Vagina (tissue), 2 donors: ENCODE measurements around the gene RHOH.

Source experiments
- CTCF ChIP-seq, 3 experiments: fragments of 450-650 bp in 2 of 3; fragments of 200-600 bp in 1 of 3; sonication (generic) in 1 of 3; IDR thresholded peaks; one replicate each; pipeline ENCODE4 v1.5.1; 2017 to 2019; ENCODE audit warnings: antibody characterized with exemption in 3 of 3, mild to moderate bottlenecking in 2 of 3, moderate library complexity in 2 of 3
- POLR2A ChIP-seq, 2 donors: fragments of 450-650 bp; IDR thresholded peaks; one replicate each; pipeline ENCODE4 v1.6.1; 2017; ENCODE audit warnings: antibody characterized with exemption in 2 of 2, mild to moderate bottlenecking in 2 of 2, moderate library complexity in 2 of 2
- POLR2AphosphoS5 ChIP-seq, 2 donors: sonication (generic); formaldehyde crosslinking; IDR thresholded peaks; one replicate each; pipeline ENCODE4 v1.9.0; 2017; ENCODE audit warnings: antibody characterized with exemption in 2 of 2, mild to moderate bottlenecking in 2 of 2, low read depth in 1 of 2; ENCODE audit not compliant: insufficient read depth in 1 of 2

DNA sequence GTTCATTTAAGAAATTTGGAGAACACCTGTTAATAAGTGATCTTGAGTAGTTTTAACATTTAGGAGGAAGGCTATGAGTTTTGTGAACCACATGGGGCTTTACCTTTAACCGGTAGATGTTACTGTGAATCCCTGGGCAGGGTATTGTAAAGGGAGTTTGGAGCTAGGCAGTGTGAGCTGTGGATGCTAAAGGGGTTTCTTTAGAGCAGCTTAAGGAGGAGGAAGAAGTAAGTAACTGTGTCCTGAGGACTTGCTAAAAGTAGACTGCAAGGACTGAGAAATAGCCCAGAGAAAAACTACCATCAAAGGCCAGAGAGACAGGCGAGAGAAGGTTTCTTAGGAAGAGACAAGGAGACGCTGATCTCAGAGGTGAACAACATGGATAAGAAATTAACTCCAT, 5.6 kb downstream of the RHOH start:
- TF ChIP-seq CTCF (IDR thresholded peaks at IDR 0.05) (no peak), POLR2AphosphoS5 (IDR thresholded peaks at IDR 0.05; ENCODE audit: insufficient read depth in 1 of 2, low read depth in 1 of 2) (no peak), POLR2A (IDR thresholded peaks at IDR 0.05) (no peak)
